ENCODE results near the gene ZNF275.

DNA sequence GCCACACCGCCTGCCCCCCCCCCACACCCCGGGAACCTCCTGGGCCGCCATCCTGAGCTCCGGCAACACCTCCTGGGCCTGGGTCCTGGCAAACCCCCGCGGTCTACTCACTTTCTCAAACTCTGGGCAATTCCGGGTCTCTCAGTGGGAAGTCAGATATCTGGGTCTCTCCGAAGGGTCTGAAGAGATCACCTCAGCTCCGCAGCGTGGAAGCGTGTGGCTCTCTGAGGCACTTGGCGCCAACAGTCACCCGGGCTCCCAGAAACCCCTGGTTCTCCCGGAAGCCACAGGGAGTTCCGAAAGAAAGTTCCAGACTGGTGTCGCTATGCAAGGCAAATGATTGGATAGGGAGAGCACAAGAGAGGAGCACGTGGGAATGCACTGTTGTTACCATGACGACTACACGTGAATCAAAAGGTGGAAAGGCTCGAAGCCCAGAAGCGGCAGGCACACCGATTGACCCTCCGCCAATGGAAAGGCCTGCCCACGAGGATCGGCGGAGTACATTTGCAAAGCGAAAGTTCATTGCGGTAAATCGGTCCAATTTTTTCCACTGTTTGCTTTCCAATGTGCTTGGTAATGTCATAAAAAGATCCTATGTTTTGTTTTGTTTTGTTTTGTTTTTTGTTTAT is 67.3 kb downstream of the ZNF275 start, which contains the start of gene PNMA6E:
- TF ChIP-seq, protein P1, sequence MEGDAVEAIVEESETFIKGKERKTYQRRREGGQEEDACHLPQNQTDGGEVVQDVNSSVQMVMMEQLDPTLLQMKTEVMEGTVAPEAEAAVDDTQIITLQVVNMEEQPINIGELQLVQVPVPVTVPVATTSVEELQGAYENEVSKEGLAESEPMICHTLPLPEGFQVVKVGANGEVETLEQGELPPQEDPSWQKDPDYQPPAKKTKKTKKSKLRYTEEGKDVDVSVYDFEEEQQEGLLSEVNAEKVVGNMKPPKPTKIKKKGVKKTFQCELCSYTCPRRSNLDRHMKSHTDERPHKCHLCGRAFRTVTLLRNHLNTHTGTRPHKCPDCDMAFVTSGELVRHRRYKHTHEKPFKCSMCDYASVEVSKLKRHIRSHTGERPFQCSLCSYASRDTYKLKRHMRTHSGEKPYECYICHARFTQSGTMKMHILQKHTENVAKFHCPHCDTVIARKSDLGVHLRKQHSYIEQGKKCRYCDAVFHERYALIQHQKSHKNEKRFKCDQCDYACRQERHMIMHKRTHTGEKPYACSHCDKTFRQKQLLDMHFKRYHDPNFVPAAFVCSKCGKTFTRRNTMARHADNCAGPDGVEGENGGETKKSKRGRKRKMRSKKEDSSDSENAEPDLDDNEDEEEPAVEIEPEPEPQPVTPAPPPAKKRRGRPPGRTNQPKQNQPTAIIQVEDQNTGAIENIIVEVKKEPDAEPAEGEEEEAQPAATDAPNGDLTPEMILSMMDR (conservative IDR thresholded peaks at IDR 0.05; ENCODE audit: low read depth, low read length), result no peak
- no peak for TF ChIP-seq EZH2 (IDR thresholded peaks at IDR 0.05; ENCODE audit: borderline replicate concordance, low read depth, low read length, poor library complexity, severe bottlenecking)
